Coronary artery (tissue), 2 donors: ENCODE data around the gene SUSD3.

Experiments used
- DNase-seq: peaks from one replicate; pipeline ENCODE4 v3.0.0-alpha.2; 2017; ENCODE audit warnings: low spot score
- H3K27ac ChIP-seq, 2 donors: fragments of 200-600 bp; sonication (generic); one replicate each; pipeline ENCODE4 v1.5.1; 2016 to 2019
- H3K4me3 ChIP-seq: fragments of 200-600 bp; sonication (generic); 2 replicates; pipeline ENCODE4 v1.5.1; 2016; ENCODE audit warnings: mild to moderate bottlenecking, moderate library complexity
- CTCF ChIP-seq: fragments of 200-600 bp; sonication (generic); IDR thresholded peaks from one replicate; pipeline ENCODE4 v1.5.1; 2019; ENCODE audit warnings: antibody characterized with exemption

SUSD3 gene

GRCh38 chr9:93077811-93078210, 19.3 kb downstream of the SUSD3 start:
- Histone ChIP-seq H3K27ac (no peak overlapping the region), H3K4me3 (no peak overlapping the region)
- no peak for DNase-seq
- TF ChIP-seq CTCF = no peak

DNA sequence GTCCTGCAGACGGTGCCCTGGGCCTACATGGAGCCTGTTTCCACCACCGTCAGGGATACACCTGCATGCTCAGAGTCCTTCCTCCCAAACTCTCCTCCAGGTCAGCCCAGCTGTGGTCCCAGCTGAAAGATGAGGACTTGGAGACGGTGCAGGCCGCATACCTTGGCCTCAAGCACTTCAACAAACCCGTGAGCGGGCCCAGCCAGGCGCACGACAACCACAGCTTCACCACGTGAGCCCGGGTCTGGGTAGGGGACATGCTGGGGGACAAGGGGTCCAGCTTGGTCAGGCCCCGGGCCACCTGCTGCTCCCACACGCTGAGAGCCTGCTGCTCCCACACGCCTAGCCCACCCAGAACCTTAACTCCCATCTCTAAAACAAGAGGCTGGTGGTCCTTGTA, 20.9 kb downstream of the SUSD3 start:
- H3K4me3 ChIP-seq = no peak overlapping the region
- peak; percentile 57 for DNase-seq
- no peak overlapping the region for H3K27ac ChIP-seq
- TF ChIP-seq CTCF = no peak

GRCh38 chr9:93080406-93080805, 21.9 kb downstream of the SUSD3 start:
- DNase-seq = peak; percentile 43
- TF ChIP-seq CTCF = no peak
- H3K27ac ChIP-seq = no peak overlapping the region
- no peak overlapping the region for H3K4me3 ChIP-seq

GRCh38 chr9:93081081-93081529, 22.6 kb downstream of the SUSD3 start:
- TF ChIP-seq CTCF = no peak
- Histone ChIP-seq H3K4me3 (no peak overlapping the region), H3K27ac (no peak overlapping the region)
- DNase-seq = peak; percentile 55

DNA sequence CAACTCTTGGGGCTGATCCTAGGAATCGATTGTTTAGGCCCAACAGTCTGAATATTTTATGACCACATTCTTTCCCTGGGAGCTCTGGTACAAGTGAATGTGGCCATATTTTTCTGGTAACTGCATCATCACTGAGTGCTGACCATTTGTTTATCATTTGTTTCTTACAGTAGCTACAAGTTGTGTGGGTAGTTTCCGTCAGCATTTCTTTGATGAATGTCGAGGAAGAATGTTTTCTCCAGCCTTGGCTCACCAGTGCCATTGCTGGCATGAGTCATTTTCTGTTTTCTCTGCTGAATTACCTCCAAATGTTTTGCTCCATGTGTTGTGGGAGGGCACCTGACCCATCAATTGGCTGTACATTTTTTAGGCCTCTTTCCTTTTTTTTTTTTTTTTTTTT, 23.4 kb downstream of the SUSD3 start:
- DNase-seq = no peak
- no peak overlapping the region for H3K27ac ChIP-seq
- no peak for TF ChIP-seq CTCF

DNA sequence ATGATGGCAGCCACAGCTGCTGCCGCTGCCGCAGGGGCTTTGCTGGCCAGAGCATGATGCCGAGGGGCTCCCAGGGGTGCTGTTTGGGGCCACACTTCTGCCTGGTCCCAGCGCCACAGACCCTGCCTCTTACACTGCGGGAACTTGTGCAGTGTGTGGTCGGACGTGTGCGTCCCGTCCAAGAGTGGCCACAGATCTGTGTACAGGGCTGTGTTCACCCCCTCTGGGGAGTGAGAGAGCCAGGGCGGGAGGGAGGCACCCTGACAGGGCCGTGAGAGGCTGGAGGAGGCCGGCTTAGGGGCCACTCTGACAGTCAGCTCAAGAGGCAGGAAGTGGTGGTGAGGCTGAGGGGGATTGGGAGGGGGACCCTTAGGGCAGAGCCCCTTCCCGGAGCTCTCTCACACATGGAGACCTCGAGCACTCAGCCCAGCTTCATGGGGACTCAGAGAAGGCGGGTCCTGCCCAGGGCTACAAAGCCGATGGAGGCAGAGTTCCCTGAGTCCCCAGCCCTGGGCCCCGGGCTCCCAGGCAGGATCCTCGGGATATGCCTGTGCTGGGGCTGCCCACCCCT, 24.4 kb downstream of the SUSD3 start:
- H3K4me3 ChIP-seq = no peak overlapping the region
- no peak overlapping the region for H3K27ac ChIP-seq
- no peak for TF ChIP-seq CTCF
- DNase-seq = peak; percentile 40

More for the DNA sequence above, 23.4 kb downstream of the SUSD3 start:
- no peak overlapping the region for H3K4me3 ChIP-seq
